DND-41 (cell line): ENCODE data around the gene PTGDR2.
A peak's percentile ranks its signal among the peaks of the same experiment; 100 is the strongest.

ENCODE experiments used
- ATAC-seq: fragments of 200-7000 bp; cut with Tn5 transposase; 3 replicates; pipeline ENCODE4 v1.9.1; 2021; ENCODE audit warnings: low read depth; ENCODE audit not compliant: insufficient read depth
- DNase-seq: peaks from one replicate; pipeline ENCODE4 v3.0.0-alpha.2; 2020
- H2AFZ ChIP-seq: 2 replicates; pipeline ENCODE4 v1.6.0; 2012; ENCODE audit warnings: low read depth, low read length
- H3K27ac ChIP-seq: 2 replicates; pipeline ENCODE4 v1.5.1; 2012; ENCODE audit warnings: low read length, inconsistent platforms
- H3K27me3 ChIP-seq: fragments of 200-600 bp; sonication (generic); 2 replicates; pipeline ENCODE4 v1.6.0; 2012; ENCODE audit warnings: low read length, mild to moderate bottlenecking, inconsistent platforms; ENCODE audit not compliant: insufficient read depth, poor library complexity
- H3K36me3 ChIP-seq: 2 replicates; pipeline ENCODE4 v1.5.1; 2012; ENCODE audit warnings: low read length, inconsistent platforms; ENCODE audit not compliant: insufficient read depth
- H3K4me1 ChIP-seq: 2 replicates; pipeline ENCODE4 v1.5.1; 2012; ENCODE audit warnings: mild to moderate bottlenecking, low read length; ENCODE audit not compliant: insufficient read depth
- H3K4me2 ChIP-seq: 2 replicates; pipeline ENCODE4 v1.6.0; 2012; ENCODE audit warnings: mild to moderate bottlenecking, moderate library complexity, low read length, inconsistent platforms; ENCODE audit not compliant: insufficient read depth
- H3K4me3 ChIP-seq, 2 experiments: fragments of 200-600 bp in 1 of 2; shearing (Covaris generic) in 1 of 2; 2 replicates each; pipeline ENCODE4 v1.5.1; 2012 to 2016; ENCODE audit warnings: inconsistent platforms in 2 of 2, low read length in 2 of 2, mild to moderate bottlenecking in 2 of 2, low read depth in 1 of 2, moderate library complexity in 1 of 2
- H3K79me2 ChIP-seq: 2 replicates; pipeline ENCODE4 v1.6.0; 2012; ENCODE audit warnings: low read length, inconsistent platforms; ENCODE audit not compliant: insufficient read depth
- H3K9ac ChIP-seq: 2 replicates; pipeline ENCODE4 v1.6.0; 2012; ENCODE audit warnings: low read depth, mild to moderate bottlenecking, inconsistent platforms, low read length, moderate library complexity
- H3K9me3 ChIP-seq: 2 replicates; pipeline ENCODE4 v1.5.1; 2012; ENCODE audit warnings: low read length, moderate library complexity, mild to moderate bottlenecking, inconsistent platforms; ENCODE audit not compliant: insufficient read depth, severe bottlenecking
- H4K20me1 ChIP-seq: 2 replicates; pipeline ENCODE4 v1.6.0; 2012; ENCODE audit warnings: low read length; ENCODE audit not compliant: insufficient read depth
- EZH2 ChIP-seq: IDR thresholded peaks from 3 replicates; pipeline ENCODE4 v1.6.1; 2012; ENCODE audit warnings: borderline replicate concordance, low read depth, mild to moderate bottlenecking, moderate library complexity, low read length, inconsistent platforms; ENCODE audit not compliant: severe bottlenecking
- TF ChIP-seq, protein P1 (sequence below): IDR thresholded peaks from 2 replicates; pipeline ENCODE4 v1.5.1; 2012; ENCODE audit warnings: borderline replicate concordance, low read length, moderate library complexity, mild to moderate bottlenecking; ENCODE audit not compliant: poor library complexity, severe bottlenecking; ENCODE audit errors: extremely low read depth

The PTGDR2 gene

DNA sequence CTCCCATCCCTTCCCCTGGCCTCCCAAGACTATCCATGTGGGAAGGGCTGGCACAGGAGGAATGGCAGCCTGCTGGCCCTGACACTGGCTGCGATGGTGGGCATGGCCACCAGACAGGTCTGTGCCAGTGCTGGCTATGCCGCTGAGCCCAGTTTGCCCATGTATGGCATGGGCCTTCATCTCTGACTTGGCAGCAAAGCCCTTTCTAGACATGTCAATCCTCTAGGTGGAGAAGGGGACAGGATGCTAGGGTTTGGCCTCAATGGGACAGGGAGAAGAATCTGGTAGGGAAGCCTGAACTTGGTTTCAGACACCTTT lies 20.4 kb upstream of the PTGDR2 start:
- no peak overlapping the region for H3K4me2 ChIP-seq
- H3K9ac ChIP-seq: no peak overlapping the region
- DNase-seq (no peak), ATAC-seq (no peak)
- TF ChIP-seq, protein P1, sequence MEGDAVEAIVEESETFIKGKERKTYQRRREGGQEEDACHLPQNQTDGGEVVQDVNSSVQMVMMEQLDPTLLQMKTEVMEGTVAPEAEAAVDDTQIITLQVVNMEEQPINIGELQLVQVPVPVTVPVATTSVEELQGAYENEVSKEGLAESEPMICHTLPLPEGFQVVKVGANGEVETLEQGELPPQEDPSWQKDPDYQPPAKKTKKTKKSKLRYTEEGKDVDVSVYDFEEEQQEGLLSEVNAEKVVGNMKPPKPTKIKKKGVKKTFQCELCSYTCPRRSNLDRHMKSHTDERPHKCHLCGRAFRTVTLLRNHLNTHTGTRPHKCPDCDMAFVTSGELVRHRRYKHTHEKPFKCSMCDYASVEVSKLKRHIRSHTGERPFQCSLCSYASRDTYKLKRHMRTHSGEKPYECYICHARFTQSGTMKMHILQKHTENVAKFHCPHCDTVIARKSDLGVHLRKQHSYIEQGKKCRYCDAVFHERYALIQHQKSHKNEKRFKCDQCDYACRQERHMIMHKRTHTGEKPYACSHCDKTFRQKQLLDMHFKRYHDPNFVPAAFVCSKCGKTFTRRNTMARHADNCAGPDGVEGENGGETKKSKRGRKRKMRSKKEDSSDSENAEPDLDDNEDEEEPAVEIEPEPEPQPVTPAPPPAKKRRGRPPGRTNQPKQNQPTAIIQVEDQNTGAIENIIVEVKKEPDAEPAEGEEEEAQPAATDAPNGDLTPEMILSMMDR: no peak
- TF ChIP-seq EZH2: no peak
- H3K4me3 ChIP-seq: no peak overlapping the region
- no peak overlapping the region for H2AFZ ChIP-seq
- H3K27ac ChIP-seq: no peak overlapping the region
- peaks cover 45% of the 10 kb centered on the region for H3K4me1 ChIP-seq
- peaks cover 10% of the 10 kb centered on the region for H3K36me3 ChIP-seq
- no peaks in the 10 kb centered on the region for H3K9me3 ChIP-seq
- H4K20me1 ChIP-seq: no peaks in the 10 kb centered on the region
- no peaks in the 10 kb centered on the region for H3K79me2 ChIP-seq
- H3K27me3 ChIP-seq: no peaks in the 10 kb centered on the region

DNA sequence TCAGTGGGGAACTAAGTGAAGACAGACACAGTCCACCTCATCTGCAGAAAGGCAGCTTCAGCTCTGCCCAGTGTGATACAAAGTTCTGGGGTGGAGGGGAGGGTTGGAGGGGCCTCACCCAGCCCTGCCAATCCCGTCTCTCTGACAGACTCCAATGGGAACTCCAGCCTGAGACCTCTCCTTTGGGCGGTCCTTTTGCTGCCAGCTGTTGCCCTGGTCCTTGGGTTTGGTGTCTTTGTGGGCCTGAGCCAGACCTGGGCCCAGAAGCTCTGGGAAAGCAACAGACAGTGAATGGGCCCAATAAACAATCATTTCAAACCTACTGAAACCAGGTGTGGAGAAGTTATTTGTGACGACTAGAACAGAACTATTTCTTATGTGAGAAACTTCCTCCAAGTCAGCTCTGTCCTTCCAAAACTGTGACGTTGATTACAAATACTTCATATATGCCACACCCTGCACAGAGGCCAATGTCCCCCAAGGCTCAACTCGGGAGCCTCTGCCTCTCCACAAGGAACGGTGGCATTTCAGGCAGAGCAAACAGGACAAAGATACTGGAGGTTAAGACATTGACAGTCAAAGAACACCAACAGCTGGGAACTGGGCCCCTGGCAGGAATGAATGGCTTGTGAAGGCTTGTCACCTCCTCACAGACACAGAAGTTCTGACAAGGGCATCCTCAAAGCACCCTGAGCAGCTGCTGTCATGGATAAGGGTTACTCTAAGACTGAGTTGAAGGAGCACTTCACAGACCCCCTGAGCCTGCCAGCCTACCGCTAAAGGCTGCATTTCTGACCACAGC lies 19.8 kb upstream of the PTGDR2 start:
- Histone ChIP-seq H3K4me3 (no peak overlapping the region), H3K9ac (no peak overlapping the region), H3K4me1 (peaks cover 51% of the 10 kb centered on the region), H3K79me2 (no peaks in the 10 kb centered on the region), H3K27ac (no peak overlapping the region), H3K4me2 (no peak overlapping the region), H3K36me3 (peaks cover 6% of the 10 kb centered on the region), H2AFZ (no peak overlapping the region), H3K9me3 (no peaks in the 10 kb centered on the region), H4K20me1 (no peaks in the 10 kb centered on the region), H3K27me3 (no peaks in the 10 kb centered on the region)
- no peak for ATAC-seq
- no peak for TF ChIP-seq EZH2
- TF ChIP-seq, protein P1: no peak
- no peak for DNase-seq

DNA sequence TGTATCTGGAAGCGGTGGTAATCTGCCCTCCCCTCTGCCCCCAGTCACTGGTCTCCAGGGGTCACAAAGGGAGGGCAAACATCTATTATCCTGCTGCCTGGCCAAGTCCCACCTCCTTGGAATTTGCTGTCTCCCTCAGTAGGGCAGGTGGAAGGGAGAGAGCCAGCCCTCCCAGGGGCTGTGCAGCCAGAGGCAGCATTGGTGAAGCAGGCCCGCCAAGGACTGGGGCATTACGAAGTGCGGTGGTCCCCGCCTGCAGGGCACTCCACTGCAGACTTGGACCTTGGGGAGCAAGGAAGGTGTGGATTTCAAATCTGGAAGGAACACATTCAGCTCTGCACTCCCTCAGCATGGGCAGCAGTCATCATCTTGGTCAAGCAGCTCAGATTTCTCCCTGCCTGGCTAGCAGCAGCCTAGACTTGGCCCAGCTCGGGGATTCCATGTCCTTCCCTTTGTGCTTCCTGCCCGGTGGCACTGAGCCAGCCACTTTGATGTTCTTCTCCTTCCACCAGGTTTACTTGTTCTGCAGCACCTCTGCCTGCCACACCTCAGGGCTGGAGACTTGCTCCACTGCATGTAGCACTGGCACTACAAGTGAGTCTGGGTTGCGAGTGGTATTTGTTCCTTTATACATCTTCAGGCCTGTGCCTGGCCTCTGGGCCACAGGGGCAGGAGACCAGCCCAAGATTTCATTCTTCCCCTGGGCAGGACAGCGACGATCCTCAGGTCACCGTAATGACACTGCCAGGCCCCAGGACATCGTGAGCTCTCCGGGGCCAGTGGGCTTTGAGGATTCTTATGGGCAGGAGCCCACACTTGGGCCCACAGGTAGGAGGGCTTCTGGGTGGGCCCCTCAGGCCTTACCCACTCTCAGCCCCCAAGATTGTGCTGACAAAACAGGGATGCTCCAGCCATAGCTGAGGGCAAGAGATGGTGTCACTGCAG lies 18.9 kb upstream of the PTGDR2 start:
- DNase-seq (no peak), ATAC-seq (no peak)
- Histone ChIP-seq H3K27ac (peak overlapping the region; percentile 93), H3K4me2 (no peak overlapping the region), H2AFZ (no peak overlapping the region), H3K79me2 (no peaks in the 10 kb centered on the region), H4K20me1 (no peaks in the 10 kb centered on the region), H3K9ac (no peak overlapping the region), H3K36me3 (0 out of 2 replicates have a peak, but pooled peaks cover under 1% of the 10 kb centered on the region), H3K4me1 (peaks cover 59% of the 10 kb centered on the region), H3K4me3 (no peak overlapping the region), H3K27me3 (no peaks in the 10 kb centered on the region), H3K9me3 (no peaks in the 10 kb centered on the region)
- TF ChIP-seq, protein P1: no peak
- TF ChIP-seq EZH2: no peak
